HEK293 (cell line): ENCODE results near the gene CWC22.

Experiments used
- CTCF ChIA-PET: fragments of 350-600 bp; formaldehyde crosslinking; extraction: SDS; loops from one replicate; lab custom pipeline; 2021; ENCODE audit warnings: antibody characterized with exemption; lab: Yijun Ruan, JAX
- POLR2A ChIA-PET: fragments of 300-600 bp; formaldehyde crosslinking; extraction: SDS; loops from one replicate; lab custom pipeline; 2020; ENCODE audit warnings: antibody characterized with exemption, inconsistent platforms; lab: Yijun Ruan, JAX
- H3K27ac ChIP-seq: fragments of 200-500 bp; sonication (Bioruptor generic); 2 replicates; pipeline ENCODE4 v1.5.1; 2014; ENCODE audit warnings: low read depth, low read length, control low read depth, inconsistent platforms; ENCODE audit errors: extremely low read depth
- H3K36me3 ChIP-seq, 2 experiments: fragments of 200-500 bp in 1 of 2; sonication (Bioruptor generic) in 1 of 2; 1 replicate in 1 of 2; 2 replicates in 1 of 2; pipeline ENCODE4 v1.5.1; 2014 to 2017; ENCODE audit warnings: inconsistent platforms in 2 of 2, low read length in 2 of 2; ENCODE audit not compliant: control insufficient read depth in 2 of 2, insufficient read depth in 1 of 2
- H3K4me1 ChIP-seq: fragments of 200-500 bp; sonication (Bioruptor generic); 2 replicates; pipeline ENCODE4 v1.5.1; 2014; ENCODE audit warnings: mild to moderate bottlenecking, low read length, inconsistent platforms; ENCODE audit not compliant: control insufficient read depth, insufficient read depth
- H3K4me3 ChIP-seq: 2 replicates; pipeline ENCODE4 v1.5.1; 2011; ENCODE audit warnings: low read depth, mild to moderate bottlenecking, control low read depth, low read length, moderate library complexity
- H3K9me3 ChIP-seq: fragments of 200-500 bp; sonication (Bioruptor generic); 2 replicates; pipeline ENCODE4 v1.5.1; 2014; ENCODE audit warnings: low read depth, low read length, inconsistent platforms; ENCODE audit not compliant: control insufficient read depth, insufficient read depth
- BCL11A ChIP-seq: fragments of 450-650 bp; formaldehyde crosslinking; IDR thresholded peaks from 2 replicates; pipeline ENCODE4 v1.5.1; 2016; ENCODE audit warnings: low read depth, missing biosample characterization, missing genetic modification characterization
- HIC1 ChIP-seq: fragments of 450-650 bp; formaldehyde crosslinking; IDR thresholded peaks from 2 replicates; pipeline ENCODE4 v1.5.1; 2016; ENCODE audit warnings: missing biosample characterization, missing genetic modification characterization
- IKZF3 ChIP-seq: fragments of 450-650 bp; IDR thresholded peaks from 2 replicates; pipeline ENCODE4 v1.5.0; 2018; ENCODE audit warnings: missing biosample characterization, mild to moderate bottlenecking, missing genetic modification characterization, moderate library complexity
- KLF8 ChIP-seq: fragments of 450-650 bp; formaldehyde crosslinking; IDR thresholded peaks from 2 replicates; pipeline ENCODE4 v1.5.1; 2016; ENCODE audit warnings: missing biosample characterization, missing genetic modification characterization
- REPIN1 ChIP-seq: fragments of 450-650 bp; formaldehyde crosslinking; IDR thresholded peaks from 2 replicates; pipeline ENCODE4 v1.5.1; 2017; ENCODE audit warnings: missing biosample characterization, missing genetic modification characterization, low read depth
- TRIM28 ChIP-seq: IDR thresholded peaks from 2 replicates; pipeline ENCODE4 v1.6.1; 2011; ENCODE audit warnings: low read length, control low read depth, borderline replicate concordance
- ZBTB1 ChIP-seq: fragments of 450-650 bp; formaldehyde crosslinking; IDR thresholded peaks from 2 replicates; pipeline ENCODE4 v1.5.1; 2016; ENCODE audit warnings: missing biosample characterization, missing genetic modification characterization
- ZBTB48 ChIP-seq: fragments of 450-650 bp; formaldehyde crosslinking; IDR thresholded peaks from 2 replicates; pipeline ENCODE4 v1.5.1; 2016; ENCODE audit warnings: missing biosample characterization, missing genetic modification characterization
- ZFHX2 ChIP-seq: fragments of 450-650 bp; formaldehyde crosslinking; conservative IDR thresholded peaks from 2 replicates; pipeline ENCODE4 v1.5.1; 2016; ENCODE audit warnings: missing biosample characterization, missing genetic modification characterization
- ZIC2 ChIP-seq: fragments of 450-650 bp; formaldehyde crosslinking; IDR thresholded peaks from 2 replicates; pipeline ENCODE4 v1.5.1; 2016; ENCODE audit warnings: missing biosample characterization, missing genetic modification characterization
- ZNF221 ChIP-seq: fragments of 450-650 bp; formaldehyde crosslinking; IDR thresholded peaks from 2 replicates; pipeline ENCODE4 v1.5.1; 2017; ENCODE audit warnings: missing biosample characterization, missing genetic modification characterization, borderline replicate concordance
- ZNF23 ChIP-seq: fragments of 450-650 bp; formaldehyde crosslinking; IDR thresholded peaks from 2 replicates; pipeline ENCODE4 v1.5.1; 2016; ENCODE audit warnings: missing biosample characterization, missing genetic modification characterization, borderline replicate concordance
- ZNF366 ChIP-seq: fragments of 450-650 bp; formaldehyde crosslinking; conservative IDR thresholded peaks from 2 replicates; pipeline ENCODE4 v1.5.1; 2016; ENCODE audit warnings: missing biosample characterization, missing genetic modification characterization
- ZNF488 ChIP-seq: fragments of 450-650 bp; formaldehyde crosslinking; IDR thresholded peaks from 2 replicates; pipeline ENCODE4 v1.5.1; 2016; ENCODE audit warnings: missing biosample characterization, missing genetic modification characterization
- ZNF510 ChIP-seq: fragments of 450-650 bp; formaldehyde crosslinking; IDR thresholded peaks from 2 replicates; pipeline ENCODE4 v1.5.1; 2018; ENCODE audit warnings: mild to moderate bottlenecking, missing genetic modification characterization, missing biosample characterization; ENCODE audit not compliant: insufficient replicate concordance
- ZNF529 ChIP-seq: fragments of 450-650 bp; formaldehyde crosslinking; IDR thresholded peaks from 2 replicates; pipeline ENCODE4 v1.5.1; 2017; ENCODE audit warnings: missing genetic modification characterization, missing biosample characterization; ENCODE audit not compliant: insufficient replicate concordance
- ZNF558 ChIP-seq: fragments of 450-650 bp; formaldehyde crosslinking; IDR thresholded peaks from 2 replicates; pipeline ENCODE4 v1.5.1; 2016; ENCODE audit warnings: missing biosample characterization, missing genetic modification characterization
- ZNF639 ChIP-seq: fragments of 450-650 bp; formaldehyde crosslinking; IDR thresholded peaks from 2 replicates; pipeline ENCODE4 v1.5.1; 2016; ENCODE audit warnings: missing biosample characterization, missing genetic modification characterization
- ZNF76 ChIP-seq: fragments of 450-650 bp; formaldehyde crosslinking; IDR thresholded peaks from 2 replicates; pipeline ENCODE4; 2016; ENCODE audit warnings: low read depth, missing biosample characterization, missing genetic modification characterization, borderline replicate concordance
- ZNF792 ChIP-seq: fragments of 450-650 bp; formaldehyde crosslinking; IDR thresholded peaks from 2 replicates; pipeline ENCODE4 v1.5.1; 2016; ENCODE audit warnings: missing biosample characterization, missing genetic modification characterization
- ZSCAN16 ChIP-seq: fragments of 450-650 bp; formaldehyde crosslinking; IDR thresholded peaks from 2 replicates; pipeline ENCODE4 v1.5.1; 2016; ENCODE audit warnings: missing biosample characterization, missing genetic modification characterization
- TF ChIP-seq, protein P1 (sequence below): fragments of 450-650 bp; IDR thresholded peaks from 2 replicates; pipeline ENCODE4 v1.5.1; 2018; ENCODE audit warnings: missing biosample characterization, missing genetic modification characterization
- TF ChIP-seq, protein P2 (sequence below): fragments of 450-650 bp; formaldehyde crosslinking; IDR thresholded peaks from 2 replicates; pipeline ENCODE4 v1.5.1; 2016; ENCODE audit warnings: missing biosample characterization, missing genetic modification characterization

The CWC22 gene

GRCh38 chr2:180015951-180016709, 9.0 kb upstream of the CWC22 start:
- no peak for TF ChIP-seq ZNF639 (tag by site-specific recombination)
- no peak for TF ChIP-seq ZNF76 (tag by site-specific recombination)
- TF ChIP-seq TRIM28 = no peak
- no peak for TF ChIP-seq ZNF510 (tag by site-specific recombination)
- no peak for TF ChIP-seq ZBTB1 (tag by site-specific recombination)
- TF ChIP-seq ZSCAN16 = no peak
- TF ChIP-seq ZNF558 (tag by site-specific recombination) = no peak
- TF ChIP-seq BCL11A = no peak
- no peak for TF ChIP-seq ZNF488
- no peak for TF ChIP-seq ZFHX2 (tag by site-specific recombination)
- TF ChIP-seq REPIN1 = no peak
- TF ChIP-seq ZNF221 (tag by site-specific recombination) = no peak
- TF ChIP-seq HIC1 (tag by site-specific recombination) = no peak
- TF ChIP-seq ZNF23 (tag by site-specific recombination) = no peak
- TF ChIP-seq ZIC2 (tag by site-specific recombination) = no peak
- Histone ChIP-seq H3K4me1 (no peaks in the 10 kb centered on the region), H3K4me3 (no peak overlapping the region), H3K36me3 (no peaks in the 10 kb centered on the region), H3K9me3 (no peaks in the 10 kb centered on the region), H3K27ac (no peak overlapping the region)
- ChIA-PET POLR2A (no interaction called here), CTCF (interaction anchor here (0.6 kb wide), 1 partner anchor 23 kb away, joined by 3 read pairs; no protein-coding TSS in a partner anchor)

- ChIA-PET POLR2A (no interaction called here), CTCF (no interaction called here)
- H3K36me3 ChIP-seq = no peaks in the 10 kb centered on the region
- no peak overlapping the region for H3K4me3 ChIP-seq
- no peak overlapping the region for H3K27ac ChIP-seq
- no peak for TF ChIP-seq IKZF3 (tag by site-specific recombination)
- TF ChIP-seq KLF8 (tag by site-specific recombination) = no peak
- no peak for TF ChIP-seq TRIM28
- TF ChIP-seq, protein P1, sequence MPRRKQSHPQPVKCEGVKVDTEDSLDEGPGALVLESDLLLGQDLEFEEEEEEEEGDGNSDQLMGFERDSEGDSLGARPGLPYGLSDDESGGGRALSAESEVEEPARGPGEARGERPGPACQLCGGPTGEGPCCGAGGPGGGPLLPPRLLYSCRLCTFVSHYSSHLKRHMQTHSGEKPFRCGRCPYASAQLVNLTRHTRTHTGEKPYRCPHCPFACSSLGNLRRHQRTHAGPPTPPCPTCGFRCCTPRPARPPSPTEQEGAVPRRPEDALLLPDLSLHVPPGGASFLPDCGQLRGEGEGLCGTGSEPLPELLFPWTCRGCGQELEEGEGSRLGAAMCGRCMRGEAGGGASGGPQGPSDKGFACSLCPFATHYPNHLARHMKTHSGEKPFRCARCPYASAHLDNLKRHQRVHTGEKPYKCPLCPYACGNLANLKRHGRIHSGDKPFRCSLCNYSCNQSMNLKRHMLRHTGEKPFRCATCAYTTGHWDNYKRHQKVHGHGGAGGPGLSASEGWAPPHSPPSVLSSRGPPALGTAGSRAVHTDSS = no peak
- TF ChIP-seq ZNF529 (tag by site-specific recombination) = no peak
- TF ChIP-seq ZNF366 (tag by site-specific recombination) = no peak
- no peak for TF ChIP-seq ZNF792 (tag by site-specific recombination)
- TF ChIP-seq, protein P2, sequence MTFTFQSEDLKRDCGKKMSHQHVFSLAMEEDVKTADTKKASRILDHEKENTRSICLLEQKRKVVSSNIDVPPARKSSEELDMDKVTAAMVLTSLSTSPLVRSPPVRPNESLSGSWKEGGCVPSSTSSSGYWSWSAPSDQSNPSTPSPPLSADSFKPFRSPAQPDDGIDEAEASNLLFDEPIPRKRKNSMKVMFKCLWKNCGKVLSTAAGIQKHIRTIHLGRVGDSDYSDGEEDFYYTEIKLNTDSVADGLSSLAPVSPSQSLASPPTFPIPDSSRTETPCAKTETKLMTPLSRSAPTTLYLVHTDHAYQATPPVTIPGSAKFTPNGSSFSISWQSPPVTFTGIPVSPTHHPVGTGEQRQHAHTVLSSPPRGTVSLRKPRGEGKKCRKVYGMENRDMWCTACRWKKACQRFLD = no peak
- no peak for TF ChIP-seq ZNF23 (tag by site-specific recombination)
- TF ChIP-seq ZBTB48 = no peak
- no peaks in the 10 kb centered on the region for H3K9me3 ChIP-seq
- H3K4me1 ChIP-seq = no peaks in the 10 kb centered on the region
Measured at GRCh38 chr2:180012523-180012922, 5.4 kb upstream of the CWC22 start.
